Hepatocyte (in vitro differentiated cells): Measurements from ENCODE around the gene RHOT1.

ENCODE experiments used
- EZH2 ChIP-seq: fragments of 200-600 bp; sonication (generic); IDR thresholded peaks from 2 replicates; pipeline ENCODE4 v1.6.1; 2016; ENCODE audit warnings: antibody characterized with exemption, mild to moderate bottlenecking, borderline replicate concordance
- TF ChIP-seq, protein P1 (sequence below): fragments of 200-600 bp; sonication (generic); IDR thresholded peaks from 2 replicates; pipeline ENCODE4 v1.5.1; 2016; ENCODE audit warnings: antibody characterized with exemption, mild to moderate bottlenecking; ENCODE audit not compliant: poor library complexity

DNA sequence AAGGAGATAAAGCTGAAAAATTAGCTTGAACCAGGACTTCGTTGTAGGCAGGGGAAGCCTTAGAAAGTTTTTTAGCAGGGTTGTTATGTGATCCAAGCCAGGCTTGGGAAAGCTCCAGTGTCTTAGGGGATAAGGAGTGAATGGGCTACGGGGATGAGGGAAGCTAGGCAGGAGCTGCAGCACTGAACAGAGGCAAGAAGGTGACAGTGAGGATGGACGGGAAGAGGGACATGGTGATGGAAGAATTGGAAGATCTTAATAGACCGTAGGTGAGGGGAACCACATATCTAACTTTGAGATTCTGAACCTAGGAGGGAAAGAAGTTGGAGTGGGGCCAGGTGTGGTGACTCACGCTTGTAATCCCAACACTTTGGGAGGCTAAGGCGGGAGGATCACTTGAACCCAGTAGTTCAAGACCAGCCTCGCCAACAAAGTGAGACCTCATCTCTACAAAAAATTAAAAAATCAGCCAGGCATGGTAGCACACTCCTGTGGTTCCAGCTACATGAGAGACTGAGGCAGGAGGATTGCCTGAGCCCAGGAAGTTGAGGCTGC lies 126.5 kb downstream of the RHOT1 start:
- no peak for TF ChIP-seq EZH2
- TF ChIP-seq, protein P1, sequence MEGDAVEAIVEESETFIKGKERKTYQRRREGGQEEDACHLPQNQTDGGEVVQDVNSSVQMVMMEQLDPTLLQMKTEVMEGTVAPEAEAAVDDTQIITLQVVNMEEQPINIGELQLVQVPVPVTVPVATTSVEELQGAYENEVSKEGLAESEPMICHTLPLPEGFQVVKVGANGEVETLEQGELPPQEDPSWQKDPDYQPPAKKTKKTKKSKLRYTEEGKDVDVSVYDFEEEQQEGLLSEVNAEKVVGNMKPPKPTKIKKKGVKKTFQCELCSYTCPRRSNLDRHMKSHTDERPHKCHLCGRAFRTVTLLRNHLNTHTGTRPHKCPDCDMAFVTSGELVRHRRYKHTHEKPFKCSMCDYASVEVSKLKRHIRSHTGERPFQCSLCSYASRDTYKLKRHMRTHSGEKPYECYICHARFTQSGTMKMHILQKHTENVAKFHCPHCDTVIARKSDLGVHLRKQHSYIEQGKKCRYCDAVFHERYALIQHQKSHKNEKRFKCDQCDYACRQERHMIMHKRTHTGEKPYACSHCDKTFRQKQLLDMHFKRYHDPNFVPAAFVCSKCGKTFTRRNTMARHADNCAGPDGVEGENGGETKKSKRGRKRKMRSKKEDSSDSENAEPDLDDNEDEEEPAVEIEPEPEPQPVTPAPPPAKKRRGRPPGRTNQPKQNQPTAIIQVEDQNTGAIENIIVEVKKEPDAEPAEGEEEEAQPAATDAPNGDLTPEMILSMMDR = no peak
